Measurements from ENCODE around the gene FAM20A.
"Not testable (repeated sequence)": the region's sequence is repeated elsewhere in the genome, so short reads cannot be mapped to it uniquely, and the experiment has no call there.

FAM20A gene

DNA sequence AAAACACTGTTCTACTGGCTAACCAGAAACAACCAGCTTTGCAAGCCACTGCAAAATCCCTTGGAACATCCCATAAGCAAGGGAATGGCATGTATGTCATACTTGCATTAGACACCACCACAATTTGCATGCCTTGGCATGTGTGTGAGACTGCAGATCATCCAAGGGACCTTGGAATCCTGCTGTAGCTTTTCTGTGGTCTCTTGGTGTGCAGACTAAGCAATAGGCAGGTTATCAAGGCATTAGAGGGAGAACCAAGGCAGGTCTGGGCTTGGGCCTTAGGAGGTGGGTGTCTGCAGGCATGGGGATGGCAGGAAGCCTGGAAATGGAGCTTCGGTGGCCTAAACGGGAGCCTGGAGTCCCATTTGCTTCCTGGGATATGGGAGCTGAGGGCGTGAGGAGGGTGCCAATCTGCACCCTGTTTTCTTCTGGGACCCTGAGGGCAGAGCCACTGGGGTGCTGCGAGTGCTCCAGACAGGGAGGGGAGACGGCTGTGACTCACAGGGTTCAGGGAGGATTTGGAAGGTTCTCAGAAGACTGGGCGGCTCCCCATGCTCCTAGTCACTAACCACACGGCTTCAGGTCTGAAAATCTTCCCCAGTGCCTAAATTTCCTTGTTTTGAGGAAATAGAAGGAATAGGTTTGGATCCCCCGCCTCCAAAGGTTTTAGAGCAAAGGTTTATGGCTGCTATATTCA is 36.6 kb downstream of the FAM20A start:
- no peak for DNase-seq

DNA sequence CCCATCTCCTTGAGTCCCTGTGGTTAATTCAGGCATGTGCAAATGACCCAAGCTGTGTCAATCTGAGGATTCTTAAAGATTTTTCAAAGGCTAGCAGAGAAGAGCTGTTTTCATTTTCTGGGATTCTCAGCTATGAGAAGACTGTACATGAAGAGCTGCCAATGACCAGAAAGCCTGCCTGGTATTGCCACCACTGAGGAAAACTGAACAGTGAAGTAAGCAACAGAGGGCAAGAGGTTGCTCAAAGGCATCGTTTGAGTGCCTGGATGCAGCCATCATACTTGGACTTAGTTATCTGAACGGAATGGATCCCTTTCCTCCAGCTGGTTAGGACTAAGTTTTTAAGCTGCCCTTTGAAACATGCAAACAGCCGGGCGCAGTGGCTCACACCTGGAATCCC is 38.4 kb downstream of the FAM20A start:
- DNase-seq: no peak

DNA sequence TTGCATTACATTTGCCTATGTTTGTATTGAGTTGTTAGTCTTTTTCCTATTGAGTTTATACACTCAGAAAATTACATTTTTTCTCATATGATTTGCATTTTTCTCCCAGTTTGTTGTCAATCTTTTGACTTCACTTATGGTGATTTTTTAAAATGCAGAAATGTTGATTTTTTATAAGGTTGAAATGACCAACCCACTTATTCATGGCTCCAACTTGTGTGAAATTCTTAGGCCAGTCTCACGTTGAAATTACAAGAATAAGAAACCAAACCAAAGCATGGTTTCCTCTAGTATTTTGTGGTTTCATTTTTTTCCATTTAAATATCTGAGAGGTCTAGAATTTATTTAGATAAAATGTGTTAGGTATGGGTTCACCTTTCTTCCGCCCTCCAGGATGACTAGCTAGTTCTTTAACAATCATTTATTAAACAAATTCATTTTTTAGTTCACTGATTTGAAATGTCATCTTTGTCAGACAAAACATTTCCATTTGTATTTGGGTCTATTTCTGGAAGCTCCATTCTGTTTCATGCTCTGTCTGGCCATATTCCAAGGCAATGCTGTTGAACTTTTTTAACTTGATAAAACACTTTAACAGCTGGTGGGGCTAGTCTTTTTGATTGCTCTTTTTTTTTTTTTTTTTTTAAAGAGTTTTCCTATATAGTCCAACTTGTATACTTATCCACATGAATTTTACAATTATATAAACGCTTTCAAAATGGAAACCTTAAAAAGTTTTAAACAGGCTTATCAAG is 40.0 kb downstream of the FAM20A start:
- DNase-seq: no peak

DNA sequence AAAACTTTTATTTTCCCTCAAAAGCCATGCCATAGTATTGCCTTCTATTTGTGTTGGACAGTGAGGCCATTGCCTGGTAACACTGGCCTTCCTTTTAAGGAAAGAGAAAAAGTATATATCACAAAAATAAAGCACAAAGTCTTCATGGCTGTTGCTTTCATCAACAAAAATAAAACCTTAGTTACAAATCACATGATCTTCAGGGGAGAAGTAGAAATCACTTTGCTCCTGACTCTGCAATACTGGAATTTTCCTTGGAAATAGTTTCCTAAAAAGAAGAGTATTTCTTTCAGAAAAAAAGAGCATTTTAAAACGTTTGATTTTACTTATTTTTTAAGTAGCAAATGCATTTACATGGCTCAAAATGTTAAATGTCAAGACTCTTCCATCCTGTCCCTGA is 41.9 kb downstream of the FAM20A start:
- DNase-seq: no peak

DNA sequence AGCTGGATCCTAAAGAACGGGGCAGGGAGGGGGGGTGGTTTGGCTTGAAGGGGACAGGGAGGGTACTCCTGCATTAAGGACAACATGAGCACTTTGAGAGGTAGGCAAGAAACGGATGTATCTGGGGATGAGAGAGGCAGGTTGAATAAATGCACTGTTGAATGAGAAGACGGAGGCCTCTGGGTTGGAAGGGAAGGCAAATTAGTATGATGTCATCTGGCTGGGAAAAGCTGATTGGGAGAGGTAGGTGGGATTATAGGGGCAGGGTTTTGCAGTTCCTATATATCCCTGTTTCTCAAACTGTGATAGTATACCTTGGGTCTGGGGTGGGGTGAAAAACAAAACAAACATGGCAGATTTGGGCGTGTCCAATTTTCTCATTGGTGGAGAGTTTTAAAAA is 44.6 kb downstream of the FAM20A start:
- DNase-seq: no peak

DNA sequence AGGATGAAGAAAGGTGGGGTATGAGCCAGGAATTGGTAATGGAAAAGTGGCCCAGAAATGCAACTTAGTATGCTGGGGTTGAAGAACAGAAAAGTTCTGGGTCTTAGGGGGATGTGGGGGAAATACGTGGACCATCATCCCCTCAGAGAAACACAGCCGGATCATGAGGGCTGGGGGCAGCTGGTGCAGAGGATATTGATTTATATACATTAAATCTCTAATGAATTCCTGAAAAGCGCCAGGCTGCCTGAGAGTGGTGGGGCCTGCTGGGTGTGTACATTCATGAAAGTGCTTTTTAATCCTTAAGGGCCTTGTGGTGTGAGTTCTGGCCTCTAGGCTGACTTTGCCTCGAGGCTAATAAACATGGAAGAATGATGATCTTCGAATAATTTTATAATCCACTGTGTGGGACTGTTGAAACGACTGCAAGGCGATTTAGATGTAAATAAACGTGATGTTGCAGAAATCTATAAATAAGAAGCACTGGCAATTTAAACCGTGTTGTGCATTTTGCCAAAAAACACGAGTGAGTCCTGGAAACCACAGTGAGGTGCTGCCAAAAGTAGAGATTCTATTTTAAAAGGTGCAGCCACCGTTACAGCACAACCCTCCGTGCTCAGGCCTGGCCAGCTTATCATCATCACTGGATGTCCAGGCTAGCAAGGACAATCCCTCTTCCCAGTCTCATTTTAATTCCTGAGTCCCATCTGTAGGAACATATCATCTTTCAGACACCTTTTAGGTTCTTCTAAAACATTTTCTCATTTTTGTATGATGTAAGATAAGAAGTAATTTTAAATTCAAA is 56.9 kb downstream of the FAM20A start:
- DNase-seq: no peak

DNA sequence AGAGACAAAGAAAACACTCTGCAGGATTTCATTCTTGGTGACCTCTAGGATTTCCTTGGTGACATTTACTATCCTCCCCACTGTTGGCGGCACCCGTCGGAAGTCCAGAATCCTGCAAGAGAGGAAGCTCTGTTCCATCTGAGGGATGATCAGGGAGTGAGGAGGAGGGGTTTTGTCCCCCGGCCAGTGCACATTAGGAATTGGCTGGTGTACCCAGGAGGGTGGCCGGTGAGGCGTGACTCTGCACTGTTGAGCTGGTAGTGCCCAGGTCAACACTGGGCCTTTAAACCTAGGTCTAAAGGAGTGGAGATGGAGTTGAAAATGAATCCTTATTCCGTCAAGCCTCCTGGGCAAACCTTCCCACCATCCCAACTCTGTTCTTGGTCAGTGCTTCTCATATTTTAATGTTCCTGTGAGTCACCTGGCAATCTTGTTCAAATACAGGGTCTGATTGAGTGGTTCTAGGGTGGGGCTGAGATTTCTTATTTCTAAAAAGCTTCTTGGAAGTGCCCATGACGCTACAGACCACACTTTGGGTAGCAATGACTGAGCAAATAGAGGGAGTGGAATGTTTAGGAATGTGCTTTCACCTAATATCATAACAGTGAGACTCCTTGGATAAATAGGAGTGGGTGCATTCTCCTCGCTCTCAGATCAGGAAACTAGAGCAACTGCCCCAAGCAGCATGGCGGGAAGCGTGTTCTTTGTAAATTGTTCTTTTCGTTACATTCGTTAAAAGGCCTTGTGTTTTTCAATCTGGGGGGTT is 58.3 kb downstream of the FAM20A start:
- DNase-seq: no peak

DNA sequence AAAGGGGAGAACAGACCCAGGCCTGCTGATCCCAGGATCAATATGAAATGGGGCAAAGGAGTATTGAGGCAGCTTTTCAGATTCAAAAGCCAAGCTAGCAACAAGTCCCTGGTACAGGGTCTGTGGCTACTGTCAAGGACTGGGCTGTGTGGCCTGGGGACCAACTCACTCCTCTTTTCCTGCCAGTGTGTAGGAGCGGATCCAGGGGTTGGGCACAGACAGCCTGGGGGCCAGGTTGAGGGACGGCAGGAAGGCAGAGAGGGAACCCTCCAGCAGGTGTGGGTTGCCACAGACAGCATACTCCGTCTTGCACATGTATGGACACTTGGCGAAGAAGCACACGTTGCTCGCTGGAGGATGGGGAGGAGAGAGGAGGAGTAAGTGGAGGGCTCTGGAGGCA is 59.4 kb downstream of the FAM20A start:
- DNase-seq: no peak

DNA sequence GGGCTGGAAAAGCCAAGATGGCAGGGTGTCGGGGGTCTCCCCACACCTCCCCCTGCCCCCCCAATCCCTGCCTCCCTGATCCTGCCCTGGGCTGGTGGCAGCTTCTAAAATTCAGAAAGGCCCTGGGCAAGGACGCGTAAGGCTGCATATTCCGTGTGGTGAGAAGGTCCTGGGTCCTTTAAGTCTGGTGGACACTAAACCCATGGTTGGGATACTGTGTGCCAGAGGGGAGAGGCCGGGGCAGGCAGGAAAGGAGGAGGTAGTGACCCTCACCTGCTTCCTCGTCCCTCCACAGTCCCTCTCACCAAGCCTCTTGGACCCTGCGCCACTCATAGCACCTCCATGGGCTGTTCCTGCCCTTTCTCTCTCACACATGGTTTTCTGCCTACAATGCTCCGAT is 60.2 kb downstream of the FAM20A start:
- no peak for DNase-seq

DNA sequence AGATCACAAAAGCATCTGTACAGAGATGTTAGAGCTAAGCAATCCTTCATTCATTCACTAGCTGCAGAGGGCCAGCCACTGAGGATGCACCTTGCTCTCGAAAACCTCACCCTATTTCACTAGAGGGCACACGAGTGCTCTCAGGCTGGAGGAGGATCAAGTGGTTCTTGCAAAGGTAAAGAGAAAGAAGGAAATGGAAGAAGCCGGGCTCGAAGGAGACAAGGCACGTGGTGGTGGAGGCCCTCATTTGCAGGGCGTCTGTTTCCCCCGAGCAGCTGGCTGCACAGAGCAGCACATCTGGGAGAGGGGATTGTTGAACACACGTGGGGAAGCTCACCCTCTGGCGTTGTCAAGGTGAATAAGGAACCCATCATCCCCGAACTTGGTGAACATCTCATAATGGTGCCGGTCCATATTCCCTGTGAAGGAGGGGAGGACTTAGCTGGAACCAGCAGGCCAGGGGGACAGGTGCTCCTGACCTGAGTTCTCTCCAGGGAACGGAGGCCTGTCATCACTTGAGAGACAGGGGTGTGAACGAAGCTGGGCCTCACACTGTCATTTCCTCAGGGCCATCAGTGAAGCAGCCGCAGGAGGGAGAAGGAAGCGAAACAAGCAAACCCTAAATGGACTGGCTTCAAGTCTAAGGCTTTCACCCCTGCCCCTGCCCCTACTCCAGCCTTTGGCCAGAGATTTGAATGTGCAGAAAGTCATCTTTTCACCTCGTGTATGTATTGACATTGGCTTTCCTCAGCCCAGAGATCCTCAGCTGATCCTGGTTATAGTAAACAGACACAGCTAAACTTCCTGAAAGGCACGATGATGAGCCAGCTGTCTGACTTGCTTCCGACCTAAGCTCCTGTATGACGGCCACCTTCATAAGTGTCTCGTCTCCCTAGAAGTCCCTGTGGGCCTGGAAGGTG is 61.4 kb downstream of the FAM20A start:
- DNase-seq: no peak

DNA sequence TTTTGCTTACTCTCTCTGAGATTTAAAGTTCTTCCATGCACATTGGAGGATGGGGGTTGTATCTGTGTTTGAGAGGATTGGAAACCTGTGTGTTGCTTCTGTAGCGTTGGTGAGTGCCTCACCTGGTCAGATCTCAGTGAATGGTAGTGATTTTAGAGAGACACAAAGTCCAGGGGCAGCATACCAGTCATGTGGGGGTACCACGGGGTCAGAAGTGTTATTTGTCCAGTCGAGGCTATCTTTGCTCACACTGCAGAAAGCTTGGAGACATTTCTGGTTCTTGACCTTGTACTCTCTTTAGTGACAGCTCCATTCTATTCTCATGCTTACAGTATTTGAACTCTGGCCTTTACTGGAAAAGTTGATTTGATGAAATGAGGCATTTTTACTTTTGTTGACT is 65.2 kb downstream of the FAM20A start:
- DNase-seq: no peak

DNA sequence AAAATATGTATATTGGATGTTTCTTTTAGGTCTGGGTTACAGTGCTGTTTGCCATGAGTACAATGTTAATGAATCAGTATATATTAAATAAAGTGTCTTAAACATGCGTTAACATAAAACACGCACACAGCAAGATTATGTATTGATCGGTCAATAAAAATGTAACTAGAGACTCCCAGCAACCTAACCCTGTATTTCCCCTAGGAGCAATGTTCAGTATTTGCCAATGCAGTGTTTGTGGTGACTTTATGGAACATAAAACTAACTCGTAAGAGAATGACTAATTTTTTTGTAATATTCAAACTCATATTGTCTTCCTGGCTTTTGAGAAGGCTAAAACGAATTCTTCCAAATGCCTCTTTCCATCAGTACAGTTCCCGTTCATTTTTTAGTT is 66.5 kb downstream of the FAM20A start:
- no peak for DNase-seq

DNA sequence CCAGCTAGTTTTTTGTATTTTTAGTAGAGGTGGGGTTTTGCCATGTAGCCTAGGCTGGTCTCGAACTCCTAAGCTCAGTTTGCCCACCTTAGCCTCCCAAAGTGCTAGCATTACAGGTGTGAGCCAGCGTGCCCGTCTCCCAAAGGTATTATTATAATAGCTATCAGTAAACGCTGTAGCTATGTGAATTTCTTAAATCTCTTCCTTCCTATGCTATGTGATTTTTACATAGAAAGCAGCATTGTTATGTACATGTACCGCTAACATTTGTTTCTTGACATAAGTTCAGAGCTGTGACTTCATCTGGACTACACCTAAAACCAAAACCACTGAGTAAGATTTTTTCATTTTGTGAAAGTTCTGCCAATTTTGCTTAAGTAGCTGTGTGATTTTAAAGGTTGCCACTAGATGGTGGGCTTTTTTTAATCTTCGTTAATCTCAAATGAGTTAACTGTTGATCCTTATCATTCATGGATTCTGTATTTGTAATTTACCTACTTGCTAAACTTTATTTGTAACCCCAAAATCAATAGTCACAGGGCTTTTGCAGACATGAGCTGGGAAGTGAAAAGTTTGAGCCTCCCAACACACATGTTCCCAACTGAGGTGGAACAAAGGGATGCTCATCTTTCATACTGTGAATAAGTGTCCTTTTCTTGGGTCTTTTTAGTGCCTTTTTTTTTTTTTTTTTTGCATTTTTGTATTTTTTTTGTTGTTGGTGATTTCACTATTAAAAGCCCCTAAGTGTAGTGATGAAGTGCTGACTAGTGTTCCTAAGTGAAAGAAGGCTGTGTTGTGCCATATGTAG is 67.1 kb downstream of the FAM20A start:
- no peak for DNase-seq

DNA sequence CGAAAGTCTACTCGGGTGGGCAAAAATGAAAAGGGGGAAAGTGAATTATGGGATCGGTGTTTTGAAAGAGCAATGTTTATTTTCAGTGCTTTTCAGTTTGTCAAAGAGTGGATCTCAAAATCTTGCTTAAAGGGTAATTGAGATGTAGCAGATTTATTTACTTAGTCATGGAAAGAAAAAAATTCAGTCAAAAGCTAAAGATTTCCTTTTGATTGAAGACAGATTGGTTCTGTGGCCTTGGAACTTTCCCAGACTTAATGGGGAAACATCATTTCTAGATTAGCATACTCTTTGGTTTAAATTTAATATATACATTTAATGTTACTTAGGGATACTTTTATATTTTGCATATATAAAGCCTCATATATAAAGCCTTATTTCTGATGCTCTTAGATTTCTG is 68.3 kb downstream of the FAM20A start:
- no peak for DNase-seq

DNA sequence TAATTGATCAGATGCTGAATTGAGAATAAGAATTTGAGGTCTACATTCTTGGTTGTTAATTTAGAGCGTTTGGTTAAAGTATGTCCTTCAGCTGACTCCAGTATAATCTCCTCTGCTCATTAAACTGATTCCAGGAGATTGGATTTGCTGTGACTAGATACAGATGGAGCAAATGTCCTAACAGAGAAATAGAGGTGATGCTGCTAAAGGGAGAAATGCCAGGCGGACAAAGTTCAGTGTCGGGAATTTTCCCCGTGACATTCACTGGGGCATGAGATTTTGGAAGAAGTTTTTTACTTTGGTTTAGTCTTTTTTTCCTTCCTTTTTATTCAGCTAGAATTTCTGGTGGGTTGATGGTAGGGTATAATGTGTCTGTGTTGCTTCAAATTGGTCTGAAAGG is 69.9 kb downstream of the FAM20A start:
- DNase-seq: no peak

DNA sequence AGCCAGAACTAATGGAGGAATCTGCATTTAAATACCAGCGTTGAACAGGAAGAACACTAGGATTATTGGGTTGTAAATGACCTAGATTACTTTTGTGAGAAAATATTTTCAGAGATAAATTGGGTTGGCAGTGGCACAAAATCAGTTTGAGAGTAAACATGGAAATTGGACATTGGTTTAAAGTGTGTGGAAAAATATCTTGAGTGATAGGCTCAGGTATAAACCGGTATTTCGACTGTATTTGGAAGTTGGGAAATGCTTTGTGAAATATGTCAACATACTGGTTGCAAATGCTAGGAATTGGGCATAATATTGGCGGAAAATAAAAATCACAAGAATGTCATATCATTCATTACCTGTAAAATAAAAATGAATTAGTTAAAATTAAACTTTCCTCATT is 73.9 kb downstream of the FAM20A start:
- DNase-seq: no peak

DNA sequence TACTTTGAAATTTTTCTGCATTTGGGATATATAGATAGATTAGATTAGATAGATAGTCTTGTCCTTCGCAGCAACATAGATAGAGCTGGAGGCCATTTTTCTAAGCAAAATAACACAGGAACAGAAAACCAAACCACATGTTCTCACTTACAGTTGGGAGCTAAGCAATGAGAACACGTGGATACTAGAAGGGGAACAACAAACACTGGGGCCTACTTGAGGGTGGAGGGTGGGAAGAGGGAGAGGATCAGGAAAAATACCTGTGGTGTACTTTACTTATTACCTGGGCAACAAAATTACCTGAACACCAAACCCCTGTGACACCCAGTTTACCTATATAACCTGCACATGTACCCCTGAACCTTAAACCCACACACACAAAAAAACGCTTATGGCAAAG is 74.6 kb downstream of the FAM20A start:
- DNase-seq: no peak

DNA sequence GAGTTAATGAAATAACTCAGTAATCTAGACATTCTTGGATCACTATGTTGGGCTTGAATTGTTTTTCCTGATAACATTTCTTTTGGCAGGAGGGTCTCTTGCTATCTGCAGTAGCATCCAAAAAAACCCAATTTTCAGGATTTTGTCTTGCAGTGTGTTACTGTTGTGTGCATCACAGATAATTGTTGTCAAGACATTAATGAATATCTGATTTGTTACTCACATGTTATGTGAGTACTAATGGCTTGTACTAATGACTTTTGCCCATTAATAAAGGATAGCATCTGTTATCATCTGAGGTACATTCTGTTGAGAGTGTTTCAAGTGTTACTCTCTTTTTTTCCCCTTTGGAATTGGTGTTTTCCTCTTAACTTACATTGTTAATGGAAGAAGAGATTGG is 78.9 kb downstream of the FAM20A start:
- DNase-seq: no peak

DNA sequence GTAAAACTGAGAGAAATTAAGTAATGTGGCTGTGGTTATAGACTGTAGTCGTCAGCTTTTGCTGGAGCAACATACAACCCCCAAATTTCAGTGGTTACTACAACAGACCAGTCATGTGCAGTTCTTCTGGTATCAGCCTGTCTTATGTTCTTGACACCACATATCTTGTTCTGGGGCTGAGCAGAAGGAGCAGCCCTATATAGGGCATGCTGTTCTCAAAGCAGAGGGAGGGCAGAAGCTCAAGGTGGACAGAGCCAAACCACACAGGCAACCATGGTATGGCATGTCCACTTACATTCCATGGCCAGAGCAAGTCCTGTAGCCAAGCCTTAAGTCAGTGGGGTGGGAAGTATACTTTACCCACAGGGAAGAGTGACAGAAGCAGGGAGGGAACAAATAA is 81.3 kb downstream of the FAM20A start:
- DNase-seq: no peak

DNA sequence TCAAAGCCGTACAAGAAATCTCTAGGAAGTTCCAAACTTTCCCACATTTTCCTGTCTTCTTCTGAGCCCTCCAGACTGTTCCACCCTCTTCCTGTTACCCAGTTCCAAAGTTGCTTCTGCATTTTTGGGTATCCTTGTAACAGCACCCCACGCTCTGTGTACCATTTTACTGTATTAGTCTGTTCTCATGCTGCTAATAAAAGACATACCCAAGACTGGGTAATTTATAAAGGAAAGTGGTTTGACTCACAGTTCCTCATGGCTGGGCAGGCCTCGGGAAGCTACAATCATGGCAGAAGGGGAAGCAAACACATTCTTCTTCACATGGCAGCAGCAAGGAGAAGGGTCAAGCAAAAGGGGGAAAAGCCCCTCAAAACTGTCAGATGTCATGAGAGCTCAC is 82.1 kb downstream of the FAM20A start:
- DNase-seq: not testable (repeated sequence)

Measured in NCI-H774 (cell line).